Myometrial cell (primary cell): Measurements from ENCODE around the gene TMEM132A. TPM values are rescaled to one million over a fixed set of nuclear protein-coding genes. Genes with fewer than 3 reads are reported as not detected.

Experiments used
- total RNA-seq: library from RNA; depleted of rRNA; stranded (reverse); fragments of >200 nt; gene quantifications from 2 replicates; pipeline ENCODE4 v1.2.3, GENCODE V29; 2015

Gene TMEM132A, protein sequence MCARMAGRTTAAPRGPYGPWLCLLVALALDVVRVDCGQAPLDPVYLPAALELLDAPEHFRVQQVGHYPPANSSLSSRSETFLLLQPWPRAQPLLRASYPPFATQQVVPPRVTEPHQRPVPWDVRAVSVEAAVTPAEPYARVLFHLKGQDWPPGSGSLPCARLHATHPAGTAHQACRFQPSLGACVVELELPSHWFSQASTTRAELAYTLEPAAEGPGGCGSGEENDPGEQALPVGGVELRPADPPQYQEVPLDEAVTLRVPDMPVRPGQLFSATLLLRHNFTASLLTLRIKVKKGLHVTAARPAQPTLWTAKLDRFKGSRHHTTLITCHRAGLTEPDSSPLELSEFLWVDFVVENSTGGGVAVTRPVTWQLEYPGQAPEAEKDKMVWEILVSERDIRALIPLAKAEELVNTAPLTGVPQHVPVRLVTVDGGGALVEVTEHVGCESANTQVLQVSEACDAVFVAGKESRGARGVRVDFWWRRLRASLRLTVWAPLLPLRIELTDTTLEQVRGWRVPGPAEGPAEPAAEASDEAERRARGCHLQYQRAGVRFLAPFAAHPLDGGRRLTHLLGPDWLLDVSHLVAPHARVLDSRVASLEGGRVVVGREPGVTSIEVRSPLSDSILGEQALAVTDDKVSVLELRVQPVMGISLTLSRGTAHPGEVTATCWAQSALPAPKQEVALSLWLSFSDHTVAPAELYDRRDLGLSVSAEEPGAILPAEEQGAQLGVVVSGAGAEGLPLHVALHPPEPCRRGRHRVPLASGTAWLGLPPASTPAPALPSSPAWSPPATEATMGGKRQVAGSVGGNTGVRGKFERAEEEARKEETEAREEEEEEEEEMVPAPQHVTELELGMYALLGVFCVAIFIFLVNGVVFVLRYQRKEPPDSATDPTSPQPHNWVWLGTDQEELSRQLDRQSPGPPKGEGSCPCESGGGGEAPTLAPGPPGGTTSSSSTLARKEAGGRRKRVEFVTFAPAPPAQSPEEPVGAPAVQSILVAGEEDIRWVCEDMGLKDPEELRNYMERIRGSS
- 20.6 and 22.2 TPM in 2 replicates for total RNA-seq

DNA sequence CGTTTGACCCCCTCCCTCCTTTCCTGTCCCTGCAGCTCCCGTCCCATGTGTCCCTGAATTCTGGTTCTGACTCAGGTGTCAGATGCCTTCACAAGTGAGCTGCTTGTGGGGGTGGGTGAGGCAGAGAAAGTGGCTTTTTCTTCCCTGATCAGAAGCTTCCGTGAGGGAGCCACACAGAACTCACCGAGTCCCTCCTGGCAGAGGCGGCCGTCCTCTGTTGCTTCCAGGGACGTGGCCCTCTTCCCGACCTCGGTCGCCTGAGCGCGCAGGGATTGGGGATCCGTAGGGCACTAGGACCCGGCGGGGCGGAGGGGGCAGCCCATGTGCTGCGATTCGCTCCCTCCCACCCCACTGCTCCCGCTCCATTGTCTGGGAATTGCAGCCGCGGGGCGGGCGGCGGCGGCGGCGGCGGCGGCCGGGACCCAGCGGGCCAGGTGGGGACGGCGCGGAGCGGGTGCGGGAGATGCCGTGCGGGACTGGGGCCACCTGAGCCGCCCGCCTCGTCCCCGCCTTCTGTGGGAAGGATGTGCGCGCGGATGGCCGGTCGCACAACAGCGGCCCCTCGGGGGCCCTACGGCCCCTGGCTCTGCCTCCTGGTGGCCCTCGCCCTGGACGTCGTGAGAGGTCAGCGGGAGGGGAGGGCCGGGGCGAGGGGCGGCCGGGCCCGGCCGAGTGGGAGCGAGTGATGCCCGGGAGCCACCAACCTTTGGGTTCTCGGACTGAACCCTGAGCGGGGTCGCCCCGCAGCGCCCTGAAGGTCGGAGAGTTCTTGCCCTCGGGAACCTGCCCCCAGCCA lies at the start of gene TMEM132A:
TSS of gene TMEM132A (plus strand) at position 351 of the 796 bp plus-strand sequence. CDS start at position 525, 174 bp downstream.

GRCh38 chr11:60906132-60906972 lies 17.9 kb upstream of the TMEM132A start, which contains the start of gene PRPF19:
Gene PRPF19, minus strand, starts transcription at chr11:60906585. Its CDS starts 203 bp downstream, at chr11:60906382.

DNA sequence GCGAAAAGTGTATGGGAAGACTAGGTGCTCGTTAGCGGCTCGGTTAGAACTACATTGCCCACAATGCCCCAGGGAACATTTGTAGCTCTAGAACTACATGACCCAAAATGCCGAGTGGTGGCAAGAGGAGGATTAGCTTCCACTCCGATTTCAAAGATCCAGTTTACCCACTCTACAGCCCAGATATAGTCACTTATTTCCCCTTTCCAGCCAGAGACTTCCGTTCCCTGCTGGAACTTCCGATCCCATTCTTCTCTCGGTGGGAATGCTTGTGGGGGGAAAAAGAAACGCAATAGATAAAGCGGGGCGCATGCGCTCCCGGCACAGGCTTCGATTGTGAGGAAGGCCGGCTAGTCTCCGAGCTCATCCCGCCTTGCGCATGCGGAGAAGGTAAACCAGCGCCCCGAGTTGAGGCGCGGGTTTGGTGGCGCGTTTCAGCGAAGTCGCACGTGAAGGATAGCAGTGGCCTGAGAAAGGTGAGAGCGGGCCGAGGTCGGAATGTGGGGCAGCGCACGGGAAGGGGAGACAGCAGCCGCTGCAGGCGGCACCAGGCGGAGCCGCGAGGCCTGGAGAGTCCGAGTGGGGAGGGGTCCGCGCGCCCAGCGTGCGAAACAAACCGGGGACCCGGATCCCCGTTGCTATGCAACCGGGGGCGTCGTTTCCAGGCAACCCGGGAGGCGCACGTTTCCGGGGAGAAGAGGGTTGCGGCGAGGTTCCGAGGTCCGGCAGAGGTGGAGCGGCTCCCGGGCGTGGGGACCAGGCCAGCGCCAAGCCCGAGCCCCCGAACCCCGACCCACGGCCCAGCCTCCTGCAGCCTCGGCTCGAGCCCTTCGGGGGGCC lies 10.2 kb upstream of the TMEM132A start, which contains the start of gene TMEM109:
TSS of gene TMEM109 (plus strand) at position 366 of the 840 bp plus-strand sequence. CDS start 5,536 bp downstream, outside the sequence.

DNA sequence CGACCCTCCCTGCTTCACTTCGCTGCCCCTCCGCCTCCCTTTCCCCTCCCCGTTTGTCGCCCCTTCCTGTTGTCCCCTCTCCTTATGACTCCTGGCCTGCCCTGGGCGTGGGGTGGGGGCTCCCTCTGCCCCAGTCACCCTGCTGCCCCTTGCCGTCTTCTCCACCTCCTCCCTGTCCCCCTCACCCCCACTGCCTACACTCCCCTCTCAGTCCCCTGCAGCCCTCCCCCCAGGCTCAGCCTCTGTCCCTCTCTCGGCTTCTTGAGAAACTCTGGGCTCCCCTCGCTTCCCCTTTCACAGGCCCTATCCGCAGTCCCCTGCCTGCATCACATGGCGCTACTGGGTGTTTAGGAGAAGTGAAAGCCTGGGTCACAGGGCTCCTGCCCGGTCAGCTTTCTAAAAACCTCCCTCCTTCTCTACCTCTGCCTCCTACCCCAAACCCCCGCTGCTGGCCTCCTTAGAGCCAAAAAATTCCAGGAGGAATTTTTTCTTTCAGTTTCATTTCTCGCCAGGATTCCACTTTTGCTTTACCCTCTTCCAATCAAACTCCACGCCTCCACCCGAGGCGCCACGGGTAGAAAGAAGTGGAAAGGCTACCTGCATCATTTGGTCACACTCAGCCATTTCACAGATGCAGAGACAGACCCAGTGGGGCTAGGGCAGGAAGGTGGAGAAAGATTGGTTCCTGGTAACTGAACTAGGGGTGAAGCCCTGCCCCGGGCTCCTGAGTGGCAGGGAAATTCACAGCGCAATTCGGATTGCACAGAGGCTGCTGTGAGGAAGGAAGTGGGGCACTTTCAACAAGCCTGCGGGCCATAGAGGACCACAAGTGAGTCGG lies 27.9 kb downstream of the TMEM132A start, which contains the start of gene SLC15A3:
TSS of gene SLC15A3 (minus strand) at position 273 of the 838 bp plus-strand sequence. CDS start 625 bp downstream, outside the sequence.

DNA sequence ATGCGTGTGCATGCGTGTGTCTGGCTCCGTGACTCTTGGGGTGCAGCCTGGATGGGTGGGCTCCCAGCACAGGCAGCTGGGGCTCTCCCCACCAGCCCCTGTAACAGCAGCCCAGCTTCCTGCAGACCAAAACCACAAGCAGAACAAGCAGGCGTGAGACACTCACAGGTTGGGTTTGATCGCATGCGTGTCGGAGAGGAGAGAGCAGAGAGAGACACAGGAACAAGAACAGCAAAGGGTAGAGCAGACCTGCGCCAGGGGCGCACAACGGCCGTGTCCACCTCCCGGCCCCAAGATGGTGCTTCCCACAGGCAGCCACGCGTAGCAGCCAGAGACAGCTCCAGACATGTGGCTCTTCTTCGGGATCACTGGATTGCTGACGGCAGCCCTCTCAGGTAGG lies 47.3 kb downstream of the TMEM132A start, which contains the start of gene CD6:
TSS of gene CD6 (plus strand) at position 161 of the 400 bp plus-strand sequence. CDS start at position 347, 186 bp downstream.

Other genes starting within 250 kb of the TMEM132A start
- gene MS4A8, start 224.8 kb upstream of the TMEM132A start, total RNA-seq: not detected in 2 replicates
- gene MS4A18, start 199.7 kb upstream of the TMEM132A start, total RNA-seq: not detected in 2 replicates
- not detected in 2 replicates for gene MS4A15, start 167.6 kb upstream of the TMEM132A start, total RNA-seq
- gene MS4A10, start 139.1 kb upstream of the TMEM132A start, total RNA-seq: not detected in 2 replicates
- gene CCDC86, start 82.3 kb upstream of the TMEM132A start, total RNA-seq: 16.4 and 23.4 TPM in 2 replicates
- not detected in 2 replicates for gene PTGDR2, start 68.5 kb upstream of the TMEM132A start, total RNA-seq
- gene ZP1, start 56.9 kb upstream of the TMEM132A start, total RNA-seq: 0.89 TPM in 1 of 2 replicates, not detected in the other
- gene PRPF19, start 17.9 kb upstream of the TMEM132A start, total RNA-seq: 88.6 and 89.9 TPM in 2 replicates
- 44.1 and 54.8 TPM in 2 replicates for gene TMEM109, start 10.3 kb upstream of the TMEM132A start, total RNA-seq
- 2.6 and 13.5 TPM in 2 replicates for gene SLC15A3, start 27.7 kb downstream of the TMEM132A start, total RNA-seq
- gene CD6, start 47.2 kb downstream of the TMEM132A start, total RNA-seq: not detected in 2 replicates
- gene CD5, start 178.0 kb downstream of the TMEM132A start, total RNA-seq: not detected in 2 replicates
- gene VPS37C, start 237.0 kb downstream of the TMEM132A start, total RNA-seq: 14.5 and 21.0 TPM in 2 replicates